Breast epithelium (tissue), 4 donors: Measurements from ENCODE around the gene C2orf78. TPM values are rescaled to one million over a fixed set of nuclear protein-coding genes. Genes with fewer than 3 reads are reported as not detected.

Source experiments
- DNase-seq, 2 donors: peaks; one replicate each; pipeline ENCODE4 v3.0.0-alpha.2; 2019; ENCODE audit warnings: low spot score in 2 of 2
- H3K27ac ChIP-seq, 2 donors: fragments of 200-600 bp; sonication (generic) in 1 of 2; one replicate each; pipeline ENCODE4 v1.5.1; 2016 to 2019; ENCODE audit warnings: mild to moderate bottlenecking in 1 of 2
- H3K27me3 ChIP-seq, 2 donors: fragments of 200-600 bp; sonication (generic) in 1 of 2; one replicate each; pipeline versions ENCODE4 v1.5.1 to v1.6.0; 2017 to 2019; ENCODE audit warnings: control low read depth in 1 of 2, mild to moderate bottlenecking in 1 of 2
- H3K36me3 ChIP-seq: fragments of 200-600 bp; one replicate; pipeline ENCODE4 v1.5.1; 2019
- H3K4me1 ChIP-seq, 2 donors: fragments of 200-600 bp; sonication (generic); one replicate each; pipeline ENCODE4 v1.5.1; 2016 to 2019; ENCODE audit warnings: control low read depth in 1 of 2
- H3K4me3 ChIP-seq, 3 donors: fragments of 200-600 bp; sonication (generic); 1 replicate in 2 of 3; 2 replicates in 1 of 3; pipeline ENCODE4 v1.5.1; 2016 to 2019; ENCODE audit warnings: mild to moderate bottlenecking in 3 of 3, moderate library complexity in 2 of 3
- H3K9me3 ChIP-seq, 2 donors: fragments of 200-600 bp; sonication (generic) in 1 of 2; one replicate each; pipeline ENCODE4 v1.5.1; 2016 to 2019; ENCODE audit warnings: control low read depth in 1 of 2
- POLR2AphosphoS5 ChIP-seq, 3 donors: sonication (generic); formaldehyde crosslinking; IDR thresholded peaks; one replicate each; pipeline ENCODE4 v1.6.1; 2017; ENCODE audit warnings: antibody characterized with exemption in 3 of 3
- intact Hi-C: fragments of 100-400 bp; cut with DNase I; formaldehyde crosslinking; loops from one replicate; pipeline ENCODE4 v1.15.1; 2023; ENCODE audit warnings: low total_unique reads
- total RNA-seq, 3 donors: library from RNA; depleted of rRNA; stranded (reverse); fragments of >200 nt; gene quantifications; one replicate each; pipeline ENCODE4 v1.1.0, GENCODE V29; 2016
- TF ChIP-seq, protein P1 (sequence below), 3 donors: fragments of 450-650 bp; IDR thresholded peaks; one replicate each; pipeline ENCODE4 v1.5.1; 2016 to 2017; ENCODE audit warnings: antibody characterized with exemption in 3 of 3, mild to moderate bottlenecking in 3 of 3, moderate library complexity in 3 of 3

The C2orf78 gene
- total RNA-seq, 3 donors from 2014 or later, result not detected

DNA sequence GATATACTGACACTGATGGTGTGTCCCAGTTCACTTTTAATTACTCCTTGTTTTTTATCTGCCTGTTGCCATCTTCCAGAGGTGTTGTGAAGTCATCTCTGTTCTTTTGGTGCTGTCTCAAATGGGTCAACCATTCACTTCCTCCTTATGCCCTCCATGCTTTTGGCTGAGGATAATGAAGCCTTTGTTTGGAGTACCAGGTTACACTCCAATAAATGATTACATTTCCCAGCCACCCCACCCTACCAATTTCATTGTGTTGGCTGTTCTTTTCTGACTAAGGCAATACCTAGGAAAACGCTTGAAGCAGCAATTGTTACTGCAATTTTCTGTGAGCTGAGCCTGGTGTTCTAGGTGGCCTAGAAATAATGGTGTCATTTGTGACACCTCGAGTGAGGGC lies 79.0 kb downstream of the C2orf78 start:
- intact Hi-C loops, result no loop called here
- H3K27ac ChIP-seq, result peak overlapping the region in 1 of 2 donors; percentile 80
- no peaks in the 10 kb centered on the region for H3K36me3 ChIP-seq
- H3K4me1 ChIP-seq, result no peaks in the 10 kb centered on the region
- peak in 1 of 2 donors; percentile 44 for DNase-seq
- no peaks in the 10 kb centered on the region for H3K27me3 ChIP-seq
- no peak overlapping the region for H3K4me3 ChIP-seq
- no peaks in the 10 kb centered on the region for H3K9me3 ChIP-seq
- peak in 1 of 3 donors; percentile 17 for TF ChIP-seq POLR2AphosphoS5 (IDR thresholded peaks at IDR 0.05)
- TF ChIP-seq, protein P1, sequence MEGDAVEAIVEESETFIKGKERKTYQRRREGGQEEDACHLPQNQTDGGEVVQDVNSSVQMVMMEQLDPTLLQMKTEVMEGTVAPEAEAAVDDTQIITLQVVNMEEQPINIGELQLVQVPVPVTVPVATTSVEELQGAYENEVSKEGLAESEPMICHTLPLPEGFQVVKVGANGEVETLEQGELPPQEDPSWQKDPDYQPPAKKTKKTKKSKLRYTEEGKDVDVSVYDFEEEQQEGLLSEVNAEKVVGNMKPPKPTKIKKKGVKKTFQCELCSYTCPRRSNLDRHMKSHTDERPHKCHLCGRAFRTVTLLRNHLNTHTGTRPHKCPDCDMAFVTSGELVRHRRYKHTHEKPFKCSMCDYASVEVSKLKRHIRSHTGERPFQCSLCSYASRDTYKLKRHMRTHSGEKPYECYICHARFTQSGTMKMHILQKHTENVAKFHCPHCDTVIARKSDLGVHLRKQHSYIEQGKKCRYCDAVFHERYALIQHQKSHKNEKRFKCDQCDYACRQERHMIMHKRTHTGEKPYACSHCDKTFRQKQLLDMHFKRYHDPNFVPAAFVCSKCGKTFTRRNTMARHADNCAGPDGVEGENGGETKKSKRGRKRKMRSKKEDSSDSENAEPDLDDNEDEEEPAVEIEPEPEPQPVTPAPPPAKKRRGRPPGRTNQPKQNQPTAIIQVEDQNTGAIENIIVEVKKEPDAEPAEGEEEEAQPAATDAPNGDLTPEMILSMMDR (IDR thresholded peaks at IDR 0.05), result no peak

Other genes starting within 250 kb of the C2orf78 start
- gene NAT8, start 141.8 kb upstream of the C2orf78 start, total RNA-seq, result not detected
- 10 to 100 TPM; 25.2 to 41.4 (median 32.8) TPM for gene TPRKB, start 46.8 kb upstream of the C2orf78 start, total RNA-seq
- gene DUSP11, start 4.1 kb upstream of the C2orf78 start, total RNA-seq, result 10 to 100 TPM; 28.8 to 49.9 (median 36.1) TPM
- gene STAMBP, start 44.8 kb downstream of the C2orf78 start, total RNA-seq, result 10 to 100 TPM; 26.1 to 32.5 (median 32.4) TPM
- gene ACTG2, start 108.8 kb downstream of the C2orf78 start, total RNA-seq, result 100 to 1,000 TPM in 1 of 3 donors, 10 to 100 TPM in 1, 1 to 10 TPM in 1; 3.8 to 108 (median 54.6) TPM
- 10 to 100 TPM; 35.4 to 45.7 (median 42.3) TPM for gene DGUOK, start 142.7 kb downstream of the C2orf78 start, total RNA-seq
- 10 to 100 TPM in 1 of 3 donors, 1 to 10 TPM in 2; 7.9 to 13.2 (median 9.8) TPM for gene TET3, start 200.7 kb downstream of the C2orf78 start, total RNA-seq